Mucosa of rectum (tissue), 2 donors: ENCODE measurements around the gene OGT.
A peak's percentile ranks its signal among the peaks of the same experiment; 100 is the strongest.
"Not testable (repeated sequence)": the region's sequence is repeated elsewhere in the genome, so short reads cannot be mapped to it uniquely, and the experiment has no call there.

ENCODE experiments used
- H3K27ac ChIP-seq, 2 donors: one replicate each; pipeline ENCODE4 v1.7.0; 2013; ENCODE audit warnings: inconsistent platforms in 2 of 2, low read depth in 2 of 2, low read length in 2 of 2
- H3K27me3 ChIP-seq, 2 donors: one replicate each; pipeline ENCODE4 v1.7.0; 2013; ENCODE audit warnings: low read length in 2 of 2; ENCODE audit not compliant: control insufficient read depth in 2 of 2, insufficient read depth in 2 of 2
- H3K36me3 ChIP-seq, 2 donors: one replicate each; pipeline ENCODE4 v1.7.0; 2013; ENCODE audit warnings: low read length in 2 of 2; ENCODE audit not compliant: control insufficient read depth in 2 of 2, insufficient read depth in 2 of 2
- H3K4me1 ChIP-seq, 2 donors: one replicate each; pipeline ENCODE4 v1.7.0; 2013; ENCODE audit warnings: low read length in 2 of 2, mild to moderate bottlenecking in 1 of 2; ENCODE audit not compliant: control insufficient read depth in 2 of 2, insufficient read depth in 2 of 2
- H3K4me3 ChIP-seq, 2 donors: one replicate each; pipeline ENCODE4 v1.7.0; 2013; ENCODE audit warnings: low read length in 2 of 2
- H3K9ac ChIP-seq, 2 donors: one replicate each; pipeline ENCODE4 v1.7.0; 2013; ENCODE audit warnings: low read length in 2 of 2, low read depth in 1 of 2, mild to moderate bottlenecking in 1 of 2
- H3K9me3 ChIP-seq, 2 donors: one replicate each; pipeline ENCODE4 v1.7.0; 2013; ENCODE audit warnings: low read length in 2 of 2; ENCODE audit not compliant: control insufficient read depth in 2 of 2
- donor health status: healthy.
- donor health status: Normal muscosa, but diverticular disease.

OGT gene

GRCh38 chrX:71532753-71533425 lies at the start of gene OGT:
Gene OGT (plus strand): TSS chrX:71533104. CDS start chrX:71533300, 196 bp downstream.
- peaks cover 0 to 3% of the 10 kb centered on the region in 2 donors for H3K4me1 ChIP-seq
- H3K27ac ChIP-seq, result peak within 1 kb of the TSS; percentile 91 to 93
- no peaks in the 10 kb centered on the region for H3K9me3 ChIP-seq
- peaks cover 4% of the 10 kb centered on the region in 2 donors for H3K36me3 ChIP-seq
- H3K27me3 ChIP-seq, result no peaks in the 10 kb centered on the region
- peak within 1 kb of the TSS; percentile 89 to 93 for H3K9ac ChIP-seq
- H3K4me3 ChIP-seq, result peak within 1 kb of the TSS; percentile 89 to 98

DNA sequence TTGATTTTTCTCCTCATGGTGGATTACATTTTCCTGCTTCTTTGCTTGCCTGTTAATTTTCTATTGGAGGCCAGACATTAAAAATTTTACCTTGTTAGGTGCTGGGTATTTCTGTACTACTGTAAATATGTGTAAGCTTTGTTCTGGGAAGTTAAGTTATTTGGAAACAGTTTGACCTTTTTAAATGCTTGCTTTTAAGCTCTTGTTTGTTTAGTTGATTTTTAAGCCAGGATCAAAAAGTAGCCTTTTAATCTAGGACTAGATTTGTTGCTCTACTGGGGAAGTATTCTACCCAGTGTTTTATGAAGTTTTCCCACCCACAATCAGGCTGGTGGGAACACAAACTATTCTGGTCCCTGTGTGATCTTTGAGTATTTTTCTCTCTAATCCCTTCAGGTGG lies 45.1 kb upstream of the OGT start:
- H3K27me3 ChIP-seq, result no peaks in the 10 kb centered on the region
- peaks cover 0 to 3% of the 10 kb centered on the region in 2 donors for H3K4me1 ChIP-seq
- H3K27ac ChIP-seq, result no peak overlapping the region
- H3K9me3 ChIP-seq, result no peaks in the 10 kb centered on the region
- no peak overlapping the region for H3K9ac ChIP-seq
- H3K4me3 ChIP-seq, result no peak overlapping the region
- H3K36me3 ChIP-seq, result no peaks in the 10 kb centered on the region

GRCh38 chrX:71489540-71489939 lies 43.4 kb upstream of the OGT start:
- no peaks in the 10 kb centered on the region for H3K9me3 ChIP-seq
- H3K9ac ChIP-seq, result no peak overlapping the region
- H3K4me1 ChIP-seq, result peaks cover 0 to 3% of the 10 kb centered on the region in 2 donors
- H3K27ac ChIP-seq, result no peak overlapping the region
- H3K27me3 ChIP-seq, result no peaks in the 10 kb centered on the region
- H3K36me3 ChIP-seq, result no peaks in the 10 kb centered on the region
- H3K4me3 ChIP-seq, result no peak overlapping the region

GRCh38 chrX:71492231-71493065 lies 40.5 kb upstream of the OGT start:
- H3K9ac ChIP-seq, result peak overlapping the region in 1 of 2 donors; percentile 13
- H3K9me3 ChIP-seq, result no peaks in the 10 kb centered on the region
- H3K27me3 ChIP-seq, result no peaks in the 10 kb centered on the region
- peaks cover 0 to 3% of the 10 kb centered on the region in 2 donors for H3K4me1 ChIP-seq
- H3K27ac ChIP-seq, result peak overlapping the region in 1 of 2 donors; percentile 9
- no peaks in the 10 kb centered on the region for H3K36me3 ChIP-seq
- H3K4me3 ChIP-seq, result peak overlapping the region; percentile 50 to 66

DNA sequence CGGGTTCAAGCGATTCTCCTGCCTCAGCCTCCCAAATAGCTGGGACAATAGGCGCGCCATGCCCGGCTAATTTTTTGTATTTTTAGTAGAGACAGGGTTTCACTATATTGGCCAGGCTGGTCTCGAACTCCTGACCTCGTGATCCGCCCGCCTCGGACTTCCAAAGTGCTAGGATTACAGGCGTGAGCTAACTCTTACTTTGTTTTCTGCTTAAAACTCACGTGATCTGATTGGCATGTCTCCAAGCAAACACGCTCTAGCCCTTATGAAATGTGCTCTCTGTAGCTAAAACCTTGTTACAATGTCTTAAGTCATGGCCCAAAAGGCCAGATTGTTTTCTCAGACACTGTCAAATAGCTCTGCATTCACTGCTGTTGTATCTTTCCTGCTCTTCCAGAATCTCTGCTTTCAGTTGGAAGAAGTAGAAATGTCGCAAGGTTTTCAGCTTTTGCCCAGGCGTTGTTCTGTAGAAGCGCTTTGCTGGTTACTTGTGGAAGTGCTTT lies 39.7 kb upstream of the OGT start:
- H3K27me3 ChIP-seq, result no peaks in the 10 kb centered on the region
- no peaks in the 10 kb centered on the region for H3K9me3 ChIP-seq
- no peak overlapping the region for H3K9ac ChIP-seq
- no peaks in the 10 kb centered on the region for H3K36me3 ChIP-seq
- peak overlapping the region in 1 of 2 donors; percentile 66 for H3K4me3 ChIP-seq
- H3K27ac ChIP-seq, result no peak overlapping the region
- H3K4me1 ChIP-seq, result peaks cover 0 to 3% of the 10 kb centered on the region in 2 donors

DNA sequence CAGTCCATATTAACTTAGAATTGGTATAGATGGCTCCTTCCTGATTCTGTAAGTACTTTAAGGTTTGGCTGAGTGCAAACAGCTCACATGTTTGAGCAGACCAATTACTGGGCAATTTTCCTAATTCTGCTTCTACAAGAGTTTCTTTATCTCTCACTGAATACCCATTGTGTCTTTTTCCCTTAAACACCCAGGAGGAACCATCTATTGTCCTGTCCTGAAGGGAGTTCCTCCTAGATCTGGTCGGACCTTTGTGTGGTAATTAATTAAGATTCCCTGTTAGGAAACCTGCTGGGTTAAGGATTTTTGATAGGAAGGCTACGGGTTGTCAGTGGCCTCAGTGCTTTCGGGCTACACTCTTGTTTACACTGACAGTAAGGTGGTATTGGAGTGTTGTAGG lies 36.9 kb upstream of the OGT start:
- H3K4me3 ChIP-seq, H3K36me3 ChIP-seq, H3K4me1 ChIP-seq, H3K9me3 ChIP-seq, H3K9ac ChIP-seq, H3K27ac ChIP-seq, H3K27me3 ChIP-seq: not testable (repeated sequence)

GRCh38 chrX:71496476-71496875 lies 36.4 kb upstream of the OGT start:
- no peaks in the 10 kb centered on the region for H3K36me3 ChIP-seq
- H3K9ac ChIP-seq, result no peak overlapping the region
- peaks cover 0 to 3% of the 10 kb centered on the region in 2 donors for H3K4me1 ChIP-seq
- no peaks in the 10 kb centered on the region for H3K27me3 ChIP-seq
- H3K4me3 ChIP-seq, result no peak overlapping the region
- H3K27ac ChIP-seq, result no peak overlapping the region
- no peaks in the 10 kb centered on the region for H3K9me3 ChIP-seq

GRCh38 chrX:71502080-71502479 lies 30.8 kb upstream of the OGT start:
- not testable (repeated sequence) for H3K27ac ChIP-seq, H3K4me1 ChIP-seq, H3K4me3 ChIP-seq, H3K9me3 ChIP-seq, H3K27me3 ChIP-seq, H3K9ac ChIP-seq, H3K36me3 ChIP-seq

DNA sequence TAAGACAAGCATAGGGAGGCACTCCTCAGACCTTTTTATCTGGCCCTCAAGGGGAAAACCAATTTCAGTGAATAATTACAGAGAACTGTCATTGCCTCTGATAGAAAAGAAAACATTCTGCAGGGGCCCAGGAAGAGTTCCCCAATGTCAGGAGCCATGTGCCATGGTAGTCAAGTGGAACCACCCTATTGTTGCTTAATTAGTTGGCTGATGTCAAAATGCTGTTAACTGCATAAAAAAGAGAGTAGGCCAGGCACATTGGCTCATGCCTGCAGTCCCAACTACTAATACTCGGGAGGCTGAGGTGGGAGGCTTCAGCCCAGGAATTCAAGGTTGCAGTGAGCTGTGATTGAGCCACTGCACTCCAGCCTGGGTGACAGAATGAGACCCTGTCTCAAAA lies 28.6 kb upstream of the OGT start:
- Histone ChIP-seq H3K4me1 (no peaks in the 10 kb centered on the region), H3K4me3 (no peak overlapping the region), H3K27ac (no peak overlapping the region), H3K9ac (no peak overlapping the region), H3K36me3 (no peaks in the 10 kb centered on the region), H3K27me3 (no peaks in the 10 kb centered on the region), H3K9me3 (no peaks in the 10 kb centered on the region)

- H3K27ac ChIP-seq, result no peak overlapping the region
- no peaks in the 10 kb centered on the region for H3K9me3 ChIP-seq
- no peaks in the 10 kb centered on the region for H3K4me1 ChIP-seq
- H3K9ac ChIP-seq, result no peak overlapping the region
- no peaks in the 10 kb centered on the region for H3K36me3 ChIP-seq
- peaks cover 0 to 3% of the 10 kb centered on the region in 2 donors for H3K27me3 ChIP-seq
- H3K4me3 ChIP-seq, result no peak overlapping the region
Measured at GRCh38 chrX:71509289-71509688, 23.6 kb upstream of the OGT start.
